ENCODE results near the gene CYP26C1. TPM values are rescaled to one million over a fixed set of nuclear protein-coding genes. Genes with fewer than 3 reads are reported as not detected.

Gene CYP26C1
- total and polyA plus RNA-seq, 2 of the 13 experiments (the other 11 are each of a cell fraction or from before 2014, with no cell fraction given) = 0.02 TPM; not detected in 1

DNA sequence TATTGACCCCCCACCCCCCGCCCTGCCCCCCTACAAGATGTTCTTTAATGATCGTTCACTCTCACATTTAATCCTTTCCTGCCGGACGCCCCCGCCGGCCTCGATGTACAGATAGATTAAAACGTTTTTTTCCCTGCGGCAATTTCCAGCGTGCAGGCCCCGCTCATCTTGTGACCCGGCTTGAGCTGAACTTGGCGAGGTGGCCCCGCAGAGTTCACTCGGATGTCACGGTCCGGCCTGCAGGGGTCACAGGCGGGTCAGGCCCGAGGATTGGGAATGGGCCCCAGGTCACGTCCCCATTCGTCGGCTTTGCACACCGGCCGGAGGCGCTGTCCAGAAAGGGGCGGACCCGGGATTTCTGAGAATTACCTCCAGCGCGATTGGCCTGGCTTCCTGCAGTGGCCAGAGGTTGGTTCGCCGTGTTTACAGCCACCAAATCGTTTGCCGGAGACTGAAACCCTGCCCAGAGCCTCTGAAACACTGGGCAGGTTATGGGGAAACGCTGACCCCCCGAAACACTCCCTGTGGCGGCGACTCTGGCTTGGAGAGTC lies 11.2 kb downstream of the CYP26C1 start (continued):
- TF ChIP-seq, protein P1, sequence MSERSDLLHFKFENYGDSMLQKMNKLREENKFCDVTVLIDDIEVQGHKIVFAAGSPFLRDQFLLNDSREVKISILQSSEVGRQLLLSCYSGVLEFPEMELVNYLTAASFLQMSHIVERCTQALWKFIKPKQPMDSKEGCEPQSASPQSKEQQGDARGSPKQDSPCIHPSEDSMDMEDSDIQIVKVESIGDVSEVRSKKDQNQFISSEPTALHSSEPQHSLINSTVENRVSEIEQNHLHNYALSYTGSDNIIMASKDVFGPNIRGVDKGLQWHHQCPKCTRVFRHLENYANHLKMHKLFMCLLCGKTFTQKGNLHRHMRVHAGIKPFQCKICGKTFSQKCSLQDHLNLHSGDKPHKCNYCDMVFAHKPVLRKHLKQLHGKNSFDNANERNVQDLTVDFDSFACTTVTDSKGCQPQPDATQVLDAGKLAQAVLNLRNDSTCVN (CRISPR knock-in tag; IDR thresholded peaks at IDR 0.05; ENCODE audit: borderline replicate concordance) = no peak
- no peak for TF ChIP-seq ZNF564 (CRISPR knock-in tag; IDR thresholded peaks at IDR 0.05)
- peak; percentile 67; the same call in 1 of the 2 replicates for TF ChIP-seq TBX2 (CRISPR knock-in tag; IDR thresholded peaks at IDR 0.05; ENCODE audit: borderline replicate concordance)
- TF ChIP-seq, protein P2, sequence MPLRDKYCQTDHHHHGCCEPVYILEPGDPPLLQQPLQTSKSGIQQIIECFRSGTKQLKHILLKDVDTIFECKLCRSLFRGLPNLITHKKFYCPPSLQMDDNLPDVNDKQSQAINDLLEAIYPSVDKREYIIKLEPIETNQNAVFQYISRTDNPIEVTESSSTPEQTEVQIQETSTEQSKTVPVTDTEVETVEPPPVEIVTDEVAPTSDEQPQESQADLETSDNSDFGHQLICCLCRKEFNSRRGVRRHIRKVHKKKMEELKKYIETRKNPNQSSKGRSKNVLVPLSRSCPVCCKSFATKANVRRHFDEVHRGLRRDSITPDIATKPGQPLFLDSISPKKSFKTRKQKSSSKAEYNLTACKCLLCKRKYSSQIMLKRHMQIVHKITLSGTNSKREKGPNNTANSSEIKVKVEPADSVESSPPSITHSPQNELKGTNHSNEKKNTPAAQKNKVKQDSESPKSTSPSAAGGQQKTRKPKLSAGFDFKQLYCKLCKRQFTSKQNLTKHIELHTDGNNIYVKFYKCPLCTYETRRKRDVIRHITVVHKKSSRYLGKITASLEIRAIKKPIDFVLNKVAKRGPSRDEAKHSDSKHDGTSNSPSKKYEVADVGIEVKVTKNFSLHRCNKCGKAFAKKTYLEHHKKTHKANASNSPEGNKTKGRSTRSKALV (CRISPR knock-in tag; IDR thresholded peaks at IDR 0.05) = peak; percentile 91
- TF ChIP-seq, protein P3, sequence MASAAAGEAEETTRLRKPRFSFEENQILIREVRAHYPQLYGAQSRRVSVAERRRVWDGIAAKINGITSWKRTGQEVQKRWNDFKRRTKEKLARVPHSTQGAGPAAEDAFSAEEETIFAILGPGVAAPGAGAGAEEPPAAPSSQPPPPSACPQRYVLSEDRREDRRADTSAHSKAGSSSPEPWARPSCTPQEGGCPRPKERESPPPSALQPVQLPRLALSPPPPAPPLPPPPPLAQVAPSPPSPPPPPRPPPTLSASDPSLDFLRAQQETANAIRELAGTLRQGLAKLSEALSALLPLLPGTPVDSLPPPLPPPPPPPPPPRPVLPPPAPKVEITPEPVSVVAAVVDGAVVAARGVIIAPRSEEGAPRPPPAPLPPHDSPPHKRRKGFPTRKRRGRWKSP (CRISPR knock-in tag; IDR thresholded peaks at IDR 0.05) = peak; percentile 7; the same call in 1 of the 2 replicates
- TF ChIP-seq, protein P4, sequence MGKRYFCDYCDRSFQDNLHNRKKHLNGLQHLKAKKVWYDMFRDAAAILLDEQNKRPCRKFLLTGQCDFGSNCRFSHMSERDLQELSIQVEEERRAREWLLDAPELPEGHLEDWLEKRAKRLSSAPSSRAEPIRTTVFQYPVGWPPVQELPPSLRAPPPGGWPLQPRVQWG (CRISPR knock-in tag; IDR thresholded peaks at IDR 0.05; ENCODE audit: borderline replicate concordance, low read depth) = no peak
- TF ChIP-seq ZC3H13 (CRISPR knock-in tag; IDR thresholded peaks at IDR 0.05) = no peak
- peak; percentile 58 for TF ChIP-seq NFYC (CRISPR knock-in tag; IDR thresholded peaks at IDR 0.05)
- no peak for TF ChIP-seq CENPBD1 (CRISPR knock-in tag; IDR thresholded peaks at IDR 0.05; ENCODE audit: borderline replicate concordance, low read depth)
- TF ChIP-seq DRAP1 (CRISPR knock-in tag; IDR thresholded peaks at IDR 0.05) = 0 out of 2 replicates have a peak, but pooled peaks have one; percentile 21
- TF ChIP-seq ZSCAN21 (CRISPR knock-in tag; IDR thresholded peaks at IDR 0.05; ENCODE audit: borderline replicate concordance) = no peak
- no peak for TF ChIP-seq ZNF678 (CRISPR knock-in tag; IDR thresholded peaks at IDR 0.05)
- no peak for TF ChIP-seq ZNF547 (CRISPR knock-in tag; IDR thresholded peaks at IDR 0.05)
- no peak for TF ChIP-seq ZNF670 (CRISPR knock-in tag; IDR thresholded peaks at IDR 0.05; ENCODE audit: borderline replicate concordance)
- no peak for TF ChIP-seq IRF9 (CRISPR knock-in tag; IDR thresholded peaks at IDR 0.05; ENCODE audit: borderline replicate concordance)
- peak; percentile 58; the same call in 1 of the 2 replicates for TF ChIP-seq ZBTB7B (CRISPR knock-in tag; IDR thresholded peaks at IDR 0.05)
- peak in 1 of 2 experiments; percentile 45; a peak in 1 of 4 replicates for TF ChIP-seq EP300 (IDR thresholded peaks at IDR 0.05; ENCODE audit: low read depth in 2 of 2, low read length in 2 of 2)
- TF ChIP-seq EP300 (CRISPR knock-in tag; IDR thresholded peaks at IDR 0.05; ENCODE audit: borderline replicate concordance) = no peak
- TF ChIP-seq PITX1 (CRISPR knock-in tag; IDR thresholded peaks at IDR 0.05) = peak; percentile 87
- 0 out of 2 replicates have a peak, but pooled peaks have one; percentile 24 for TF ChIP-seq ESRRA (CRISPR knock-in tag; IDR thresholded peaks at IDR 0.05; ENCODE audit: low read depth)
- TF ChIP-seq RNF2 (conservative IDR thresholded peaks at IDR 0.05; ENCODE audit: low read depth) = peak; percentile 40; the same call in 1 of the 2 replicates
- TF ChIP-seq YEATS2 (CRISPR knock-in tag; IDR thresholded peaks at IDR 0.05; ENCODE audit: borderline replicate concordance) = no peak
- no peak for TF ChIP-seq ZNF12 (CRISPR knock-in tag; IDR thresholded peaks at IDR 0.05)
